Muscle of leg (tissue), 11 donors: Measurements from ENCODE around the gene TRAM2. TPM values are rescaled to one million over a fixed set of nuclear protein-coding genes. Genes with fewer than 3 reads are reported as not detected.
"Not testable (repeated sequence)": the region's sequence is repeated elsewhere in the genome, so short reads cannot be mapped to it uniquely, and the experiment has no call there.

Experiments used
- DNase-seq: peaks from one replicate; pipeline ENCODE4 v3.0.0; 2013
- H3K27ac ChIP-seq: one replicate; pipeline ENCODE4 v1.5.1; 2013; ENCODE audit warnings: mild to moderate bottlenecking, low read length, control low read depth
- H3K27me3 ChIP-seq: one replicate; pipeline ENCODE4 v1.6.1; 2013; ENCODE audit warnings: low read length; ENCODE audit not compliant: control insufficient read depth, insufficient read depth
- H3K36me3 ChIP-seq: one replicate; pipeline ENCODE4 v1.6.1; 2013; ENCODE audit warnings: low read length; ENCODE audit not compliant: control insufficient read depth, insufficient read depth
- H3K4me1 ChIP-seq: one replicate; pipeline ENCODE4 v1.6.1; 2013; ENCODE audit warnings: low read length; ENCODE audit not compliant: control insufficient read depth, insufficient read depth
- H3K4me3 ChIP-seq: one replicate; pipeline ENCODE4 v1.5.1; 2013; ENCODE audit warnings: low read length, control low read depth
- H3K9me3 ChIP-seq: replicated peaks from 2 replicates; pipeline ENCODE4 v1.6.1; 2013; ENCODE audit warnings: low read depth, low read length; ENCODE audit not compliant: control insufficient read depth
- WGBS: methylation state at CpG from one replicate; pipeline ENCODE4 v1.1.5; 2013; ENCODE audit warnings: missing lambda C conversion rate; ENCODE audit not compliant: insufficient coverage; 5-methylcytosine and 5-hydroxymethylcytosine counted together
- polyA plus RNA-seq, 8 donors: library from polyadenylated mRNA; unstranded; fragments of 120-200 nt; gene quantifications; one replicate each; pipeline versions ENCODE4 v1.2.1 to v1.2.3, GENCODE V29; 2013; ENCODE audit warnings: inconsistent platforms in 1 of 8, low replicate concordance in 1 of 8; ENCODE audit not compliant: insufficient read length in 8 of 8, insufficient read depth in 1 of 8
- total RNA-seq: library from RNA; stranded (reverse); fragments of 120-200 nt; gene quantifications from one replicate; pipeline ENCODE4 v1.2.4, GENCODE V29; 2013

TRAM2 gene
- total and polyA plus RNA-seq, 9 donors, result 15.8 to 32.7 (median 21.6) TPM

DNA sequence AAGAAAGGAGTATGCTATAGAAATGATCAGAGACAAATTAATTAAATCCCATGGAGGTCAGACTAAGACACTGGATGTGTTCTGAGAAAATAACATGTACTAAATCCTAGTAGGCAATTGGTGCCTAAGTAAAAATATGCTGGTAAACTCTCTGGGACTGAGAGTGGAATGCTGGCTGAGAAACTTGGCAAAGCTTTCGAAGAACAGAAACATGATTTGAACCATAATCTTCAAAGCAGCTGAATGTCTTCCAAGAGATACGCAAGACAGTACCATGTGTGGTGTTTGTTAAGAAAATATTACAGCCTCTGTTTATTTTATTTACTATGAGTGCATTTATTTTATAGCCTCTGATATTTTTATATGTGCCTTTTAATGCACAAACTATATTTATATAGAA, 101.6 kb downstream of the TRAM2 start:
- peaks cover 5% of the 10 kb centered on the region for H3K36me3 ChIP-seq
- no CpG with 5 or more reads among the region's 2 CpGs for WGBS
- no peak for DNase-seq
- H3K9me3 ChIP-seq, result no peaks in the 10 kb centered on the region
- H3K27ac ChIP-seq, result no peak overlapping the region
- H3K27me3 ChIP-seq, result no peaks in the 10 kb centered on the region
- H3K4me3 ChIP-seq, result no peak overlapping the region
- H3K4me1 ChIP-seq, result no peaks in the 10 kb centered on the region

DNA sequence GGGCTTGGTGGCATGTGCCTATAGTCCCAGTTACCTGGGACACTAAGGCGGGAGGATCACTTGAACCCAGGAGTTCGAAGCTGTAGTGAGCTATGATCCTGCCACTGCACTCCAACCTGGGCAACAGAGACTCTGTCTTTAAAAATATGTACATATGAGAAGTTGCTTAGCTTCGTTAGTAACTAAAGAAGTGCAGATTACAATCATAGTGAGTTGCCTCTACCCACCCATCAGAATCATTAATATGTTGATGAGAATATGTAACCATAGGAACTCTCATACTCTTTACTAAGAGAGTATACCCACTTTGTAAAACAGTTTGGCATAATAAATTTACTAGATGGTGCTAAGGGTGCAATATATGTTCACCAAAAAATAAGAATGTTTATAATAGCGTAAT, 102.7 kb downstream of the TRAM2 start:
- H3K27ac ChIP-seq, result no peak overlapping the region
- WGBS, result 100% methylated on average over 2 of the region's 4 CpGs
- no peaks in the 10 kb centered on the region for H3K9me3 ChIP-seq
- H3K4me3 ChIP-seq, result no peak overlapping the region
- H3K36me3 ChIP-seq, result peaks cover 3% of the 10 kb centered on the region
- no peak for DNase-seq
- H3K4me1 ChIP-seq, result no peaks in the 10 kb centered on the region
- no peaks in the 10 kb centered on the region for H3K27me3 ChIP-seq

DNA sequence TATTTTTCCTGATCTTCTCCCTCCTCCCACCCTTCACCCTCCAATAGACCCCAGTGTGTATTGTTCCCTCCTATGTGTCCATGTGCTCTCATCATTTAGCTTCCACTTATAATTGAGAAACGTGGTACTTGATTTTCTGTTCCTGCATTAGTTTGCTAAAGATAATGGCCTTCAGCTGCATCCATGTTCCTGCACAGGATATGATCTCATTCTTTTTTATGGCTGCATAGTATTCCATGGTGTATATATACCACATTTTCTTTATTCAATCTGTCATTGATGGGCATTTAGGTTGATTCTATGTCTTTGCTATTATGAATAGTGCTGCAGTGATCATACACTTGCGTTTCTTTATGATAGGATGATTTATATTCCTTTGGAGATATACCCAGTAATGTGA, 115.7 kb downstream of the TRAM2 start:
- no CpG with 5 or more reads among the region's 2 CpGs for WGBS
- not testable (repeated sequence) for H3K4me3 ChIP-seq, H3K27me3 ChIP-seq, H3K4me1 ChIP-seq, H3K36me3 ChIP-seq, DNase-seq, H3K27ac ChIP-seq, H3K9me3 ChIP-seq

DNA sequence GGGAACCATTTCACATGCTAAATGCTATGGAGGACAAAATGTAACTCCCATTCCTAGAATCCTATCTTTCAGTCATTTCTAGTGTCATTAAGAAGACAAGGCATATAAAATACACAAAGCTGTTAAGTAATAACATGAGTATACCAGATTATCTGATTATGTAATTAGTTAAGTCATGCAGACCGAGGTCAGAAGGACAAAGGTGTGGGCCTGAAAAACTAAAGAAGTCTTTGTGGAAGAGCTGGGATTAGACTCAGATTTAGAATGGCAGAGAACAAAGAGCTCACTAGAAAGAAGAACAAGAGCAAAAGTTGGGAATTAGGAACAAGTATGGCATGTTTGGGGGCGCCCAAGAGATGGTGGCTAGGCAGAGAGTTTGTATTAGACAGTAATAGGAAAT, 119.8 kb downstream of the TRAM2 start:
- DNase-seq, result no peak
- 100% methylated on average over 1 of the region's 2 CpGs for WGBS
- Histone ChIP-seq H3K27me3 (no peaks in the 10 kb centered on the region), H3K4me3 (no peak overlapping the region), H3K27ac (no peak overlapping the region), H3K36me3 (no peaks in the 10 kb centered on the region), H3K9me3 (no peaks in the 10 kb centered on the region), H3K4me1 (no peaks in the 10 kb centered on the region)

DNA sequence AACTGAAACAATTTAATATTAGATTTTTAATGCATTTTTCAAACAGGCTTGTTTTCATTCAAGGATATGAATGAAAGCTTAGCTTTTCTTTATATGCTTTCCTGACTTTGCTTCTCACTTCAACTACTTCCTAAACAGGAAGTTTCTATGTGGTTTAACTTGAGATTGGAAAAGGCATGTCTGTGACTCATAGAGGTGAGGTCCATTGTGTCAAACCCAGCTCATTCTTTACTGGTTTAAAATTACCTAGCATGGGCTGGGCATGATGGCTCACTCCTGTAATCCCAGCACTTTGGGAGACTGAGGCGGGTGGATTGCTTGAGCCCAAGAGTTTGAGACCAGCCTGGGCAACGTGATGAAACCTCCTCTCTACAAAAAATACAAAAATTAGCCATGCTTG, 122.3 kb downstream of the TRAM2 start:
- Histone ChIP-seq H3K4me1 (no peaks in the 10 kb centered on the region), H3K27ac (no peak overlapping the region), H3K4me3 (no peak overlapping the region), H3K27me3 (no peaks in the 10 kb centered on the region), H3K36me3 (no peaks in the 10 kb centered on the region), H3K9me3 (peaks cover 6% of the 10 kb centered on the region)
- no peak for DNase-seq
- WGBS, result no CpG with 5 or more reads among the region's 2 CpGs

Other genes starting within 250 kb of the TRAM2 start
- 4.7 TPM for gene PAQR8, start 214.9 kb downstream of the TRAM2 start, total RNA-seq
- 1 to 10 TPM; 5.1 to 9.8 (median 6.8) TPM for gene PAQR8, start 214.9 kb downstream of the TRAM2 start, polyA plus RNA-seq
- 25.7 TPM for gene EFHC1, start 156.7 kb downstream of the TRAM2 start, total RNA-seq
- 10 to 100 TPM; 16.9 to 25.0 (median 18.1) TPM for gene EFHC1, start 156.7 kb downstream of the TRAM2 start, polyA plus RNA-seq
- 14.6 TPM for gene TMEM14A, start 94.1 kb upstream of the TRAM2 start, total RNA-seq
- 10 to 100 TPM; 14.0 to 23.8 (median 18.9) TPM for gene TMEM14A, start 94.1 kb upstream of the TRAM2 start, polyA plus RNA-seq
- not detected for gene GSTA2, start 186.4 kb upstream of the TRAM2 start, total RNA-seq
- 1 to 10 TPM in 1 of 8 donors, under 1 TPM in 2, not detected in 5; 0.15 to 1.3 (median 0.20) TPM for gene GSTA2, start 186.4 kb upstream of the TRAM2 start, polyA plus RNA-seq
- gene GSTA1, start 226.8 kb upstream of the TRAM2 start, total RNA-seq, result not detected
- gene GSTA1, start 226.8 kb upstream of the TRAM2 start, polyA plus RNA-seq, result 10 to 100 TPM in 1 of 8 donors, 1 to 10 TPM in 2, under 1 TPM in 4, not detected in 1; 0.15 to 25.5 (median 0.60) TPM